ENCODE results near the gene GNG2. TPM values are rescaled to one million over a fixed set of nuclear protein-coding genes. Genes with fewer than 3 reads are reported as not detected.

GNG2 gene
- total and polyA plus RNA-seq, 2 experiments from 2014 or later = 9.9 to 14.8 TPM

GRCh38 chr14:51978681-51979085 lies 118.3 kb downstream of the GNG2 start (continued):
- TF ChIP-seq, protein P1, sequence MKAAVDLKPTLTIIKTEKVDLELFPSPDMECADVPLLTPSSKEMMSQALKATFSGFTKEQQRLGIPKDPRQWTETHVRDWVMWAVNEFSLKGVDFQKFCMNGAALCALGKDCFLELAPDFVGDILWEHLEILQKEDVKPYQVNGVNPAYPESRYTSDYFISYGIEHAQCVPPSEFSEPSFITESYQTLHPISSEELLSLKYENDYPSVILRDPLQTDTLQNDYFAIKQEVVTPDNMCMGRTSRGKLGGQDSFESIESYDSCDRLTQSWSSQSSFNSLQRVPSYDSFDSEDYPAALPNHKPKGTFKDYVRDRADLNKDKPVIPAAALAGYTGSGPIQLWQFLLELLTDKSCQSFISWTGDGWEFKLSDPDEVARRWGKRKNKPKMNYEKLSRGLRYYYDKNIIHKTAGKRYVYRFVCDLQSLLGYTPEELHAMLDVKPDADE (IDR thresholded peaks at IDR 0.05) = no peak

DNA sequence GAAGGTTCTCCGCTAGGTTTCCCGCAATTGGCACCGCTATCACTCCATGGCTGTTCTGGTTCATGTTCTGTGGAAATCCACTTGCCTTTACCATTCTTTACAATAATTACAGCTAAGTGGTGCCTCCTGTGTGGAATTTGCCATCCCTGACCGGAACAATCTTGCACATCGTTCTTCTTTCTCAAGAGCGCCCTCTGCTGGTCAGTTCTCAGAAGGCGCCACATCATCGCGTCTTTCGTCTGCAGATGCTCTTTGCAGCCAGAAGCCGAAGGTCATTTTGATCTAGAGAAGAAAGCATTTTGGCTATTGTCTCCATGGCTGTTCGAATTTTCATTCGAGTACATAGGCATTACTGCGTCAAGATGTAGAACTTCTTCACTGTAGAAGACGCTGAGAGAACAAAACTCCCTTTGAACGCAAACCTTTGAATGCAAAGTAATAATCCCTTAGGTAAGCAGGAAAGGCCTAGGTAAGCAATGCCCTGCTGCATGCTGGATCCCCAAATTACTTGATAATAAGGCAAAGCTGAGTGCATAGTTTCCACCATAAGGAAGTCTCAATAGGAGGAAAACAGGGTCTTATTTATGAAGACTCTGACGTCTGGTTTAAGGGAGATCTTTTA lies 118.8 kb downstream of the GNG2 start:
- Histone ChIP-seq H2AFZ (peak overlapping the region; percentile 35; the same call in 1 of the 2 replicates), H3K4me3 (no peak overlapping the region), H3K4me2 (no peak overlapping the region), H3K27me3 (ENCODE audit: insufficient read depth) (no peaks in the 10 kb centered on the region), H4K20me1 (replicated peaks; ENCODE audit: insufficient read depth) (no peaks in the 10 kb centered on the region), H3K36me3 (ENCODE audit: insufficient read depth) (no peaks in the 10 kb centered on the region), H3K27ac (ENCODE audit: low read depth) (no peak overlapping the region), H3K9me2 (ENCODE audit: insufficient read depth) (no peaks in the 10 kb centered on the region), H3F3A (replicated peaks; ENCODE audit: low read depth) (no peaks in the 10 kb centered on the region), H3K4me1 (ENCODE audit: insufficient read depth) (no peaks in the 10 kb centered on the region), H3K79me2 (replicated peaks; ENCODE audit: insufficient read depth) (no peaks in the 10 kb centered on the region)
- peaks cover 2% of the 10 kb centered on the region; the same call in 1 of the 3 replicates for H3K4me1 Mint-ChIP-seq
- peak; percentile 89 for ATAC-seq
- TF ChIP-seq CTCF (conservative IDR thresholded peaks at IDR 0.05; ENCODE audit: low read depth in 2 of 2) (peak; percentile 93 to 95), STAT1 (IDR thresholded peaks at IDR 0.05; ENCODE audit: unreplicated experiment) (no peak)
- no peaks in the 10 kb centered on the region for H3K36me3 Mint-ChIP-seq (ENCODE audit: low read depth)
- peaks cover 2% of the 10 kb centered on the region for H3K27me3 Mint-ChIP-seq (ENCODE audit: insufficient read depth, low read depth, poor library complexity)
- H3K27ac Mint-ChIP-seq = no peak overlapping the region
- peak; percentile 88 for DNase-seq (ENCODE audit: low spot score)
- H3K9me3 Mint-ChIP-seq = no peaks in the 10 kb centered on the region
- no peak overlapping the region for H3K4me3 Mint-ChIP-seq

- Mint-ChIP-seq H3K9me3 (no peaks in the 10 kb centered on the region), H3K4me3 (no peak overlapping the region)
- TF ChIP-seq CREB1 (CRISPR knock-in tag; IDR thresholded peaks at IDR 0.05; ENCODE audit: low read depth) (no peak), JUNB (IDR thresholded peaks at IDR 0.05; ENCODE audit: unreplicated experiment) (no peak), EZH2phosphoT487 (IDR thresholded peaks at IDR 0.05; ENCODE audit: unreplicated experiment) (no peak)
- TF ChIP-seq, protein P1 (IDR thresholded peaks at IDR 0.05) = no peak
- TF ChIP-seq, protein P2, sequence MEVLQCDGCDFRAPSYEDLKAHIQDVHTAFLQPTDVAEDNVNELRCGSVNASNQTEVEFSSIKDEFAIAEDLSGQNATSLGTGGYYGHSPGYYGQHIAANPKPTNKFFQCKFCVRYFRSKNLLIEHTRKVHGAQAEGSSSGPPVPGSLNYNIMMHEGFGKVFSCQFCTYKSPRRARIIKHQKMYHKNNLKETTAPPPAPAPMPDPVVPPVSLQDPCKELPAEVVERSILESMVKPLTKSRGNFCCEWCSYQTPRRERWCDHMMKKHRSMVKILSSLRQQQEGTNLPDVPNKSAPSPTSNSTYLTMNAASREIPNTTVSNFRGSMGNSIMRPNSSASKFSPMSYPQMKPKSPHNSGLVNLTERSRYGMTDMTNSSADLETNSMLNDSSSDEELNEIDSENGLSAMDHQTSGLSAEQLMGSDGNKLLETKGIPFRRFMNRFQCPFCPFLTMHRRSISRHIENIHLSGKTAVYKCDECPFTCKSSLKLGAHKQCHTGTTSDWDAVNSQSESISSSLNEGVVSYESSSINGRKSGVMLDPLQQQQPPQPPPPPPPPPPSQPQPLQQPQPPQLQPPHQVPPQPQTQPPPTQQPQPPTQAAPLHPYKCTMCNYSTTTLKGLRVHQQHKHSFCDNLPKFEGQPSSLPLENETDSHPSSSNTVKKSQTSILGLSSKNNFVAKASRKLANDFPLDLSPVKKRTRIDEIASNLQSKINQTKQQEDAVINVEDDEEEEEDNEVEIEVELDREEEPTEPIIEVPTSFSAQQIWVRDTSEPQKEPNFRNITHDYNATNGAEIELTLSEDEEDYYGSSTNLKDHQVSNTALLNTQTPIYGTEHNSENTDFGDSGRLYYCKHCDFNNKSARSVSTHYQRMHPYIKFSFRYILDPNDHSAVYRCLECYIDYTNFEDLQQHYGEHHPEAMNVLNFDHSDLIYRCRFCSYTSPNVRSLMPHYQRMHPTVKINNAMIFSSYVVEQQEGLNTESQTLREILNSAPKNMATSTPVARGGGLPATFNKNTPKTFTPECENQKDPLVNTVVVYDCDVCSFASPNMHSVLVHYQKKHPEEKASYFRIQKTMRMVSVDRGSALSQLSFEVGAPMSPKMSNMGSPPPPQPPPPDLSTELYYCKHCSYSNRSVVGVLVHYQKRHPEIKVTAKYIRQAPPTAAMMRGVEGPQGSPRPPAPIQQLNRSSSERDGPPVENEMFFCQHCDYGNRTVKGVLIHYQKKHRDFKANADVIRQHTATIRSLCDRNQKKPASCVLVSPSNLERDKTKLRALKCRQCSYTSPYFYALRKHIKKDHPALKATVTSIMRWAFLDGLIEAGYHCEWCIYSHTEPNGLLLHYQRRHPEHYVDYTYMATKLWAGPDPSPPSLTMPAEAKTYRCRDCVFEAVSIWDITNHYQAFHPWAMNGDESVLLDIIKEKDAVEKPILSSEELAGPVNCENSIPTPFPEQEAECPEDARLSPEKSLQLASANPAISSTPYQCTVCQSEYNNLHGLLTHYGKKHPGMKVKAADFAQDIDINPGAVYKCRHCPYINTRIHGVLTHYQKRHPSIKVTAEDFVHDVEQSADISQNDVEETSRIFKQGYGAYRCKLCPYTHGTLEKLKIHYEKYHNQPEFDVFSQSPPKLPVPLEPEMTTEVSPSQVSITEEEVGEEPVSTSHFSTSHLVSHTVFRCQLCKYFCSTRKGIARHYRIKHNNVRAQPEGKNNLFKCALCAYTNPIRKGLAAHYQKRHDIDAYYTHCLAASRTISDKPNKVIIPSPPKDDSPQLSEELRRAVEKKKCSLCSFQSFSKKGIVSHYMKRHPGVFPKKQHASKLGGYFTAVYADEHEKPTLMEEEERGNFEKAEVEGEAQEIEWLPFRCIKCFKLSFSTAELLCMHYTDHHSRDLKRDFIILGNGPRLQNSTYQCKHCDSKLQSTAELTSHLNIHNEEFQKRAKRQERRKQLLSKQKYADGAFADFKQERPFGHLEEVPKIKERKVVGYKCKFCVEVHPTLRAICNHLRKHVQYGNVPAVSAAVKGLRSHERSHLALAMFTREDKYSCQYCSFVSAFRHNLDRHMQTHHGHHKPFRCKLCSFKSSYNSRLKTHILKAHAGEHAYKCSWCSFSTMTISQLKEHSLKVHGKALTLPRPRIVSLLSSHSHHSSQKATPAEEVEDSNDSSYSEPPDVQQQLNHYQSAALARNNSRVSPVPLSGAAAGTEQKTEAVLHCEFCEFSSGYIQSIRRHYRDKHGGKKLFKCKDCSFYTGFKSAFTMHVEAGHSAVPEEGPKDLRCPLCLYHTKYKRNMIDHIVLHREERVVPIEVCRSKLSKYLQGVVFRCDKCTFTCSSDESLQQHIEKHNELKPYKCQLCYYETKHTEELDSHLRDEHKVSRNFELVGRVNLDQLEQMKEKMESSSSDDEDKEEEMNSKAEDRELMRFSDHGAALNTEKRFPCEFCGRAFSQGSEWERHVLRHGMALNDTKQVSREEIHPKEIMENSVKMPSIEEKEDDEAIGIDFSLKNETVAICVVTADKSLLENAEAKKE (CRISPR knock-in tag; IDR thresholded peaks at IDR 0.05) = no peak
Measured at GRCh38 chr14:51981218-51981854, 120.9 kb downstream of the GNG2 start.

More at GRCh38 chr14:51981218-51981854, 120.9 kb downstream of the GNG2 start:
- no peaks in the 10 kb centered on the region for H4K20me1 ChIP-seq (replicated peaks; ENCODE audit: insufficient read depth)
- no peaks in the 10 kb centered on the region for H3K4me1 ChIP-seq (ENCODE audit: insufficient read depth)
- H3K27me3 ChIP-seq (ENCODE audit: insufficient read depth) = no peaks in the 10 kb centered on the region
- ATAC-seq (no peak), DNase-seq (ENCODE audit: low spot score) (no peak)
- peaks cover 2% of the 10 kb centered on the region for H3K27me3 Mint-ChIP-seq (ENCODE audit: insufficient read depth, low read depth, poor library complexity)
- H3K36me3 Mint-ChIP-seq (ENCODE audit: low read depth) = no peaks in the 10 kb centered on the region
- H3K36me3 ChIP-seq (ENCODE audit: insufficient read depth) = no peaks in the 10 kb centered on the region
- no peaks in the 10 kb centered on the region for H3K79me2 ChIP-seq (replicated peaks; ENCODE audit: insufficient read depth)
- no peak overlapping the region for H3K27ac Mint-ChIP-seq
- no peak overlapping the region for H3K27ac ChIP-seq (ENCODE audit: low read depth)
- no peaks in the 10 kb centered on the region for H3F3A ChIP-seq (replicated peaks; ENCODE audit: low read depth)
- no peaks in the 10 kb centered on the region for H3K9me2 ChIP-seq (ENCODE audit: insufficient read depth)
- H2AFZ ChIP-seq = no peak overlapping the region
- no peak overlapping the region for H3K4me2 ChIP-seq
- no peak overlapping the region for H3K4me3 ChIP-seq
- no peaks in the 10 kb centered on the region for H3K4me1 Mint-ChIP-seq
